Epithelial cell of proximal tubule (primary cell): Measurements from ENCODE around the gene CES4A. TPM values are rescaled to one million over a fixed set of nuclear protein-coding genes. Genes with fewer than 3 reads are reported as not detected.
"Not testable (repeated sequence)": the region's sequence is repeated elsewhere in the genome, so short reads cannot be mapped to it uniquely, and the experiment has no call there.

ENCODE experiments used
- DNase-seq: peaks from one replicate; pipeline ENCODE4 v3.0.0-alpha.2; 2011; ENCODE audit warnings: low read depth
- H3K4me3 ChIP-seq: 2 replicates; pipeline ENCODE4 v1.5.1; 2011; ENCODE audit warnings: low read depth, mild to moderate bottlenecking, low read length
- CTCF ChIP-seq: conservative IDR thresholded peaks from 2 replicates; pipeline ENCODE4 v1.5.1; 2012; ENCODE audit warnings: low read depth, mild to moderate bottlenecking, low read length
- total RNA-seq: library from RNA; depleted of rRNA; stranded (reverse); fragments of >200 nt; gene quantifications from 2 replicates; pipeline ENCODE4 v1.2.3, GENCODE V29; 2015

CES4A gene
- total RNA-seq, 1 donor from 2014 or later: 0.52 TPM

DNA sequence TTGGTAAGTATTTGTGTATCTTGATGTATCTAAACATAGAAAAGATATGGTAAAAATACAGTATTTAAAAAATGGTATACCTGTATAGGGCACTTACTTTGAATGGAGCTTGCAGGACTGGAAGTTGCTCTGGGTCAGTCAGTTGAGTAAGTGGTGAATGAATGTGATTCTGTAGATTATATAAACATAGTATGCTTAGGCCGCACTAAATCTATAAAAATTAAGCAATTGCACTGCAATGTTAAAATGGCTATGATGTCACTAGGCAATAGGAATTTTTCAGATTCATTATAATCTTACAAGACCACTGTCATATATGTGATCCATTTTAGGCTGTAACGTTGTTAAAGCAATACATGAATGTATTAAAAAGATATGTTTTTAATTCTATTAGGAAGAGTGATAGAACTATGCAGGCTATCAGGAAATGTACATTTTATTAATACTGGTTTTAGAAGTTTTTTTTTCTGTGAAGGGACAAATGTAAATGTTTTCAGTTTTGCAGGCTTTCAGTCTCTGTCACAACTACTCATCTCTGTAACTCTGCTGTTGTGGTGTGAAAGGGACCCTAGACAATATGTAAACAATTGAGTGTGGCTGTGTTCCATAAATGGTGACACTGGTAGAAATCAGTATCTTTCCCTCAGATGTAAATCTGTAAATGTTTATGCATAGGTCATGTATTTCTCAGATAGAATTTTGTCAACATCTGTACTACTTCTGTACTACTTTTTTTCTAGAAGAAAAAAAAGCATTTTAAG is 51.1 kb downstream of the CES4A start:
- no peak overlapping the region for H3K4me3 ChIP-seq
- no peak for TF ChIP-seq CTCF
- DNase-seq: no peak

GRCh38 chr16:67040166-67040565 is 51.8 kb downstream of the CES4A start:
- TF ChIP-seq CTCF: no peak
- H3K4me3 ChIP-seq: no peak overlapping the region
- DNase-seq: no peak

- no peak for TF ChIP-seq CTCF
- H3K4me3 ChIP-seq: no peak overlapping the region
- no peak for DNase-seq
Measured at GRCh38 chr16:67040906-67041305, 52.5 kb downstream of the CES4A start.

- DNase-seq, H3K4me3 ChIP-seq: not testable (repeated sequence)
Measured at GRCh38 chr16:67041520-67041919, 53.1 kb downstream of the CES4A start.

DNA sequence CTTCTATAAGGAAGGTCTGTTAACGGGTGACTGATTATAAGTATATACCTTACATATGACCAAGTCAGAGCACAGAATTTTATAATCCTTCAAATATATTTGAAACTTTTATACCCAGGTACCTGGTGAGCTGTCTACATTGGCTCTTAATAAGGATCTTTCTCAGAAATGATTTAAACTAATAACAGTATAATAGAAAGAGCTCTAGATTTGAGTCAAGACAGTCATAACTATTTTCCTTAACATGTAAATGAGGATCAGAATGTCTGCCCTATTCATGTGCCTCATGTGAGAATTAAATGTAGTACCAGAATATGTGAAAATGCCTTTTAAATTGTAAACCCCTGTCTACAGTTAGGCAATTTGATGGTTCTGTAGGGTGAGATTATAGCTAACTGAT is 55.0 kb downstream of the CES4A start:
- H3K4me3 ChIP-seq: no peak overlapping the region
- DNase-seq: no peak
- no peak for TF ChIP-seq CTCF

DNA sequence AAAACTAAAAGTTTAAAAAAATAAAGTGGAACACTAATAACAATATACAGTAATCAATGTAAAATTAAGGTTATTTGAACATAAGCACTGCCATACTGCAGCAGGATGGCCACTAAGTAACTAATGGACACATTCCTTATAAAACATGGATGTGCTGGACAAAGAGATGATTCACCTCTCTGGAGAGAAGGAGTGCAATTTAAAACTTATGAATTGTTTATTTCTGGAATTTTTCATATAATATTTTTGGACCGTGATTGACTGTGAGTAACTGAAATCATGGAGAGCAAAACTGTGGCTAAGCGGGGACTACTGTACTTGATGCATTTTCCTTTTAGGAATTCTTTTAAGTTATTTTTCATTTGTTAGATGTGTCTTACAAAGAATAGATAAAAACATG is 62.4 kb downstream of the CES4A start:
- no peak overlapping the region for H3K4me3 ChIP-seq
- no peak for TF ChIP-seq CTCF
- DNase-seq: no peak

GRCh38 chr16:67052399-67052798 is 64.0 kb downstream of the CES4A start:
- TF ChIP-seq CTCF: no peak

More at GRCh38 chr16:67052399-67052798, 64.0 kb downstream of the CES4A start:
- H3K4me3 ChIP-seq: no peak overlapping the region
- no peak for DNase-seq
